DLD1 (cell line): ENCODE measurements around the gene PCCA.

Experiments
- in situ Hi-C: cut with HindIII; loops from 2 replicates; pipeline ENCODE4 v1.10.0; 2017; ENCODE audit warnings: low sequenced_read_pairs

PCCA gene

DNA sequence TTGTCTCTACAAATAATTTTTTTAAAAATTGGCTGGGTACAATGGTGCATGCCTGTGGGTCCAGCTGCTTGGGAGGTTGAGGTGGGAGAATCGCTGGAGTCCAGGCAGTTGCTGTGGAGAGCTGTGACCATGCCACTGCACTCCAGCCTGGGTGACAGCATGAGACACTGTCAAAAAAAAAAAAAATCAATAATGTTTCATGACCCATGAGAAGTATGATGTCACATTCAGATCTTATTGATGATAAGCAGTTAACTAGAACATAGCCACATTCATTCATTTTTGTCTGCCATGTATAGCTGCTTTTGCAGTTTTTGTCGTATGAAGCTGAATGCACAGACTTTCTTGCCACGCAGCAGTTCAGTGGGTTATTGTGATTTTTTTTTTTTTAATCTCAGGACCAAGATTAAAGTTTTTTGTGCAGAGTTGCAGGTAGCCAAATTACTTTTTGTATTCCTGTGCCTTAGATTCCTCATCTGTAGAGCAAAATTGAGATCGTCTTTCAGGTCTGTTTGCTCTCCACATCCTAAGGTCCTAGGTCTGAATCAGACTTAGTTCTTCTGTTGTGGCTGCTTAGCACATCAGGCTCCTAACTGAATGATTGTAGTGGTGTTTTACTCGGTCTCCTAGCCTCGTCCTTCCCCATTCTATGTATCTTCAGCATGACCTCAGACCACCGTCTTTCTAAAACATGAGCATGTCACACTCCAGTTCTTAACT is 354.5 kb downstream of the PCCA start:
- in situ Hi-C loops, result no loop called here

DNA sequence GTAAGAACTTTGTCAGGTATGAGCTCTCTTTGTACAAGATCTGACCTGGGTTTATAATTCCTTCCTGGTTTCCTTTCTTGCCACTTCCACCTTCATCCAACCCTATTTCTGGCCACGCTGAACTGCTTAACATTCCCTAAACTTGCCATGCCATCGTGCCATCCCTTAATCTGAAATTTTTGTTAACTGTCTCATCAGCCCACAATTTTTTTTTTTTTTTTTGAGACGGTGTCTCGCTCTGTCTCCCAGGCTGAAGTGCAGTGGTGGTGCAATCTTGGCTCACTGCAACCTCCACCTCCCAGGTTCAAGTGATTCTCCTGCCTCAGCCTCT is 355.1 kb downstream of the PCCA start:
- in situ Hi-C loops, result no loop called here

DNA sequence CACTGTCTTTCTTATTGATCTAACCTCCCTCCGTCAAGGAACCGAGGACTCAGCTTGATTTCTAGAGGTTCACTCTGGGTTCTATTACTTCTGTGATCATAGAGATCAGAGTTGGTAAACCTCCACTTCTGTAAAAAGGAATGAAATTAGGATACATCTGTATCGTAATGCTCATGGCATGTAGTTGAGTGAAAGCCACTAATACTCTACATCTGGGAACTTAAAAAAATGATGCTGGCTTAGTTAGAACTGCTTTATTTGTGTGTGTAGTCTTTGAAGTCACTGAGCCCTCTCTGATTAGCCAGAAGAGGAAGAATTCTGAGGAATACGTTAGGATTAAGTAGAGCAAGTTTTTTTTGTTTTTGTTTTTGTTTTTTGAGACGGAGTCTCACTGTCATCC is 358.9 kb downstream of the PCCA start:
- in situ Hi-C loops, result no loop called here

DNA sequence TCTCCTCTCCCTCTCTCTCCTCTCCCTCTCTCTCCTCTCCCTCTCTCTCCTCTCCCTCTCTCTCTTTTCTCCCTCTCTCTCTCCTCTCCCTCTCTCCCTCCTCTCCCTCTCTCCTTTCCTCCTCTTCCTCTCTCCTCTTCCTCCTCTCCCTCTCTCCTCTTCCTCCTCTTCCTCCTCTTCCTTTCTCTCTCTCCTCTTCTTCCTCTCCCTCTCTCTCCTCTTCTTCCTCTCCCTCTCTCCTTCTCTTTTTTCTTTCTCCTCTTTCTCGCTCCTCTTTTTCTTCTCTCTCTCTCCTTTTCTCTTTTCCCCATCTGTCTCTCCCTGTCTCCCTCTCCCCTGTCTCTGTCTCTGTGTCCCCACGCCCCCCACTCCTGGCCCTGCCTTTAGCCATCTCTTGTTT is 363.0 kb downstream of the PCCA start:
- in situ Hi-C loops, result no loop called here

DNA sequence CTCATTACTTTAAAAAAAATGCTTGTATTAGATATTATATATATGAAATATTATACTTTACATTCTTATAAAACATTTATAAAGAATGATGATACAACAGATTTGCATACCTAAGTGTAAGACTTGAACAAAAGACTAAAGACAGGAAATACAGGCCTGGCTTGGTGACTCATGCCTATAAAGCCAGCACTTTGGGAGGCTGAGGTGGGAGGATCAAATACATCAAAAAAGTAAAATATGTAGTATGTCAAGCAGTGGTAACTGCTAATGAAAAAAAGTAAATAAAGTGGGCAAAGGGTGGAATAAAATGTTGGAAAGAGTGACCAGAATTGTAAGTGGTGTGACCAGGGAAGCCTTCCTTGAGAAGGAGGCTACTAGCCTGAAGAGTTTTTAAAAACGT is 366.0 kb downstream of the PCCA start:
- in situ Hi-C loops, result no loop called here

DNA sequence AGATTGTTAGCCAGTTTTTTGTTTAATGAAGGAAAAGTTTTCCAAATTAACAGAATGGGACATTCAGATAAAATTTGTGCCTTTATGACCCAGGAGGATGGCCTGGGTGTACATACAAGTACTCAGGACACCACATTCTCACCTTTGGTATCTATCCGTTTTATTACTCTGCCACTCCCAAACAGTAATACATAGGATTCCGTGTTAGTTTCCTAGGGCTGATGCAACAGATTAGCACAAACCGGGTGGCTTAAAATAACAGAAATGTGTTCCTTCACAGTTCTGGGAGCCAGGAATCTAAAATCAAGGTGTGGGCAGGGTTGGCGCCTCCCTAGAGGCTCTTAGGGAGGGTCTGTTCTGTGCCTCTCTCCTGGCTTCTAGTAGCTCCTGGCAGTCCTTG is 369.8 kb downstream of the PCCA start:
- in situ Hi-C loops, result no loop called here

DNA sequence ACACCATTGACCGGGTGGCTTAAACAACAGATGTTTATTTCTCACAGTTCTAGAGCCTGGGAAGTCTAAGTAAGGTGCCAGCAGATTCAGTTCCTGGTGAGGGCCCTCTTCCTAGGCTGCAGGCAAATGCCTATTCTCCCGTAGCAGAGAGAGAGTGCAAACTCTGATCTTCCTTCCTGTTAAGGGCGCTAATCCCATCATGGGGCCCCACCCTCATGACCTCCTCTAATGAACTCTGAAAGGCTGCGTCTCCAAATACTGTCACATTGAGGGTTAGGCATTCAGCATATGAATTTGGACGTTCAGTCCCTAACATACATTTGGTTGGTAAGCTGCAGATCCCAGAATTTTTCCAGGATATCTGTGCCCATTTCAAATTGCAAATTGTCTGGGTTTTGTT is 370.9 kb downstream of the PCCA start:
- in situ Hi-C loops, result no loop called here

DNA sequence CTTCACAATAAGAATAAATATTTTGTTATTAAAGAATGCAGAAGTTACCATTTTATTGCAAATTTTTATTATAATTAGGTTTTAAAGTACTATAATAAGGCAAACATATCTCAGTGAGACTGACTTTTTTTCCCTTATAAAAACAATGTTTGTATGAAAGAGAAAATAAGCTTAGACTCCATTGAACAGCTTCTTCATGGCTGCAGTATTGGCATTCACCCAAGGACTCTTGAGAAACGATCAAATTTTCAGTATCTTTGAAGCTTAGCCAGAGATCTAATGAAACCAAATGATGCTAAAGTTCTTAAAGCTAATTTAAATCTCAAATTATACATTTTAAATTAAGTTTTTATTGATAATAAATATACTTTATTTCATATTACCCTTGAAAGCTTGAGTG is 371.4 kb downstream of the PCCA start:
- in situ Hi-C loops, result no loop called here

DNA sequence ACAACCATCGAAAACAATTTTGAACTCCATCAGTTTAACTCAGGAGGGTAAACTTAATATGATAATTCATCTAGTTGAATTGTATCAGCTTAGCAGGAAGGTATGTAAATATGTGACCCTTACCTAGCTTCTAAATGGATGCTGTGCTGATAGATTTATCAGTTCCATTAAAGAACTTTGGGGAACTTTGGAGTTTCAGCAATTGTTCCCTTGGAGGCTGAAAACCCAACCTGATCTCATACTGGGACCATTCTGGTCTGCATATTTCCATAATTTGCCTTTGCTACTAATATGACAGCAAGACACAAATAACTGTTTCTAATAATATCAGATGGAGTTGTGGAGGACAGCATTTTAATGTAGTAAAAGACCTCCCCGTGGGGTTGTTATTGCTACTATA is 371.9 kb downstream of the PCCA start:
- in situ Hi-C loops, result no loop called here

DNA sequence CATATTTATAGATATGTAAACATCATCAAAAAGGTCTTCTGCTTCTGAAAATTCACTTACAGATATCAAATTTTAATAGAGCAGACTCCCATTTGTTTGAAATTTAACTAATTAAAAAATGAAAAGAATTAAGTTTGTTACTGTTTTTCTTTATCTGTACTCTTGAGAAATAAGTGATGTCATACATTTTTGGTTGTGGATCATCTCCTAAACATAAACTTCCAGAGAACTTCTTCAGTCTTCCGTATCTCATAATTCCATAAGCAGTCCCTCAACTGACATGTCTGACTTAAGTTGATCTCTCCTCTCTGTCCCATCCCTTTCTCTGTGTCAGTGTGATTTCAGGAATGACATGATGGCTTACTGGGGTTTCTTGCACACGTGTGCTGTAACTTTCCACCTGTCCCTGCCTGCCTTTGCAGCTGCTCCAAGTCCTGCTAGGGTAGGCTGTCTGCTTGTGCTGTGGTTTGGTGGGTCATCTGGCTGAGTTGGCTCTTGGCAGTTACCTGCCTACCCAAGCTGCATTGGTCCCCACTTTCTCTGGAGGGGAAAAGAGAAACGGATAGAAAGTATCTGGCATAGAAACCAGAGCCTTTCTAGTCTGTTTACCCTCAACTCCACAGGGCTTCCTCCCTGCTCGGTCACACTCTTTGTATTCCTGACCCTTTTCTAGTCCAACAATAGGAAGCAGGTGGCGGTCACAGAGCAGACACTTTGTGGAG is 372.6 kb downstream of the PCCA start:
- in situ Hi-C loops, result no loop called here

DNA sequence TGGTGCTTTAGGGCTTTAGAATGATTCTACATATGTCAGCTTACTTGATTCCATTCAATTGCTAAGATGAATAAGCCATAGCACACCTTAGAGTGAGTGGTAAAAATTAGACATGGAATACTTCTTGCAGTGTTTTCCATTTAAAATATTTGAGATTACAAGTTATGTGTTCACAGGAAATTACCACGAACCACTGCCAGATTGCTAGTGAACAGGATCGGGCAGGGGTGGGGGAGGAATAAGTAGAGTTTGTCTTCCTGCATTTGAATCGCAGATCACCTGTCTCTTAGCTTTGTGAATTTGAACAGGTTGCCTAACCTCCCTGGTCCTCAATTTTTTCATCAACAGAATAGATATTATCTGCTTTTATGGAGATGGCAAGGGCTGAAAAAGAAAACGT is 375.1 kb downstream of the PCCA start:
- in situ Hi-C loops, result no loop called here

DNA sequence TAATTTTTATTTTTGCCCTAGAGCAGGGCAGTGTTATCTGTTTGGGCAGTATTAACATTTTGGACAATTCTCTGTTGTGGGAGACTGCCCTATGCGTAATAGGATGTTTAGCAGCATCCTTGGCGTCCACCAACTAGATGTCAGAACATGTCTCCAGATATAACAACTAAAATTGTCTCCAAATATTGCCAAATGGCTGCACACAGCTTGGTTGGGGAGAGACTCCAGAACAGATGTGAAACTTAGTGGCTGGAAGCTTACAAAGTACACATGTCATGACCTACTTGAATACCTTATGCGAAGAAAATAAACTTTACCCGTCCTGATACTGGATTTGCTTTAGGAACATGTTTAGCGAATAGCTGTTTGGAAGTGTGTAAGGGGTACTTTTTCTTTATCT is 376.7 kb downstream of the PCCA start:
- in situ Hi-C loops, result no loop called here

DNA sequence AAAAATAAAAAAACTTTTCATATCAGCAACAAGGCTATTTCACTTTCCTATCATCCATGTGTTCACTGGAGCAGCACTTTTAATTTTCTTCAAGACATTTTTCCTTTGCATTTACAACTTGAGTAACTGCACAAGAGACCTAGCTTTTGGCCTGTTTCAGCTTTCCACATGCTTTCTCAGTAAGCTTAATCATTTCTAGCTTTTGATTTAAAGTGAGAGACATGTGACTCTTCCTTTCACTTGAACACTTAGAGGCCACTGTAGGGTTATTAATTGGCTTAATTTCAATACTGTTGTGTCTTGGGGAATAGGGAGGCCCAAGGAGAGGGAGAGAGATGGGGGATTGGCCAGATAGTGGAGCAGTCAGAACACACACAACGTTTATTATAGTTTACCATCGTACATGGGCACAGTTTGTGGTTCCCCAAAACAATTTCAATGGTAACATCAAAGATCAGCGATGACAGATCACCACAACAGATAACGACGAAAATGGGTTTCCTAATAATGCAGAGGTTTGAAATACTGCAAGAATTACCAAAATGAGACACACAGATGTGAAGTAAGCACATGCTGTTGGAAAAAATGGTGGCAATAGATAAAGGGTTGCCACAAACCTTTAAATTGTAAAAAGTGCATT is 382.1 kb downstream of the PCCA start:
- in situ Hi-C loops, result no loop called here

DNA sequence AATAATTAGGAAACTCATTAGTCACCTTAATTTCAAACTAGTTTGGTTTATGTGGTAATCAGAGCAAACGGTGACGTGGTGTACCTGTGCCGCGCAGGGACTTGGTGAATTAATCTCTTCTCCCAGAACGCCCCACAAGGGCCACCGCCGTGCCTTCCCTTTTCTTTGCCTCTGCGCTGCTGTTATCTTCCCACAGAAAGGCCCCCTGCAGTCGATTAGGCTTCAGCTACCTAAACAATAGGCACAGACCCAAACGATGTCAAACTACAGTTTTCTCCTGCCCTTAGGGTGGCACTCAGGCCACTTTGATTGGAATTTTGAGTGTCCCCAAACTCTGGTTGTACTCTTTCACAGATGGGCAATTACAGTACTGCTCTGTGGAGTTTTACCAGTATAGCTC is 384.2 kb downstream of the PCCA start:
- in situ Hi-C loops, result no loop called here

DNA sequence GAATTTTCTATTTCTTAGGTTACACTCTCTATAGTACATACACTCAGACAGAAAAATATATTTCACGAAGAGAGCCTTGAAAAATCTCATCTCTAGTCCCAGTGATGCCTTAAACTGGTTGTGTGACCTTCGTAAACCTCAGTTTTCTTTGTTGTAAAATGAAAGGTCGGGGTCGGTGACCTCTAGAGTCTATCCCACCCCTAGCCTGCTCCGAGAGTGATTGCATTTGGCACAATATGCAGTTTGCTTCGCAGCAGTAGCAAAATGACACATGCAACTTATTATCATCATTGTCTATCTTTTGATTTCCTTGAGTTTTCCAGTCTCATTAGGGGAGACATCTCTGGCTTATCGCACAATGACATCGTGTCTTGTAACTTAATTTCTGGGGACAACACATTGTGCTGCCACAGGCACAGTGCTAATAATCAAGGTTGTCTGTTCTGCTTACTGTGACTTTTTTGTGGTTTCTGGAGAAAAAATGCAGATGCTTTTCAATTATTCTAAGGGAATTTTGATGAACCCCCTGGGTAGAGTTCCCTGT is 384.7 kb downstream of the PCCA start:
- in situ Hi-C loops, result no loop called here

DNA sequence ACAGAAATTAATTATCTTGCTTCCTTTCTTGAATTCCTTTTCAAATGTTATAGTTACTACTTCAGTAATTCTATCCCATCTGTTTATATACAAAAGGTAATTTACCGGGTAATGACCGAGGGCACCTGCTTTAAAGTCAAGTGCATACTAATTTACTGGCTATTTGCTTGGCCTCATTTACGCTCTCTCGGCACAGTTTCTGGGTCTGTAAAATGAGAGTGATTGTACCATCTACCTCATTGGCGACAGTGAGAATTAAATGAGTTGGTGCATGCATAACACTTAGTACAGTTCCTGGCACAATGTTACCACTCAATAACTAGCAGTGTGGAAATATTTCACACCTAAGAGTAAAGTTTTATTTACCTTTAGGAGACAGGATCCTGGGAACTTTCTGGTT is 388.1 kb downstream of the PCCA start:
- in situ Hi-C loops, result no loop called here

DNA sequence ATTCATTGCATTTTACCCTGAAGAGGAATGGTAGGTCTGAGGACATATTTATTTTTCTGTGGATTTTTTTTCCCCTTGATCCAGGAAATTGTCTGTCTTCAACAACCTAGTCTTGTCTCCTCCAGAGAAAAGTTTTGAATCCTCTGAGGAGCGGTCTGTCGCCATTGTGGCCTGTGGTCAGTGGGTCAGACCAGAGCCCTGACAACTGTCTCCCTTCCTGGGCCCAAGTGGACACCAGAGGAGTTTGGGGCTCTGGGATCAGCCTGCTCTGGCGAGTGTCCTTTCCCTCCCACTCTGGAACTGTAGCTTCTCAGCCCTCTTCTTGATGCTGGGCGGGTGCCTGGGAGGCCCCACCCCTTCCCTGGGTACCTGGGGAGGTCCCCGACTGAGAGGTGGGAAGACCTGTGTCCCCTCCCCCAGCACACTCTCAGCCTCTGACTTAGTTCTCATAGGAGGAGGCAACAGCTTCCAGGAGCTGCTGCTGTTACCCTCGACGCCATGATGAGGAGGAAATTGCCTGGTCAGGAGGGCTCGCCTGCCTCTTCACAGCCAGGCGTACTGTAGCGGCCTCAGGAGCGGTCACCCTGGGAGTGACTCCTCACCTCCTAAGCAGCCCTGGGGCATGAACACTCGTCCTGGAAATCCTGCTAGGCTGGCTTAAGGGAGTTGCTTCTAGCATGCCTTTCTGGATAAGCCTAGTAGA is 389.4 kb downstream of the PCCA start:
- in situ Hi-C loops, result no loop called here

DNA sequence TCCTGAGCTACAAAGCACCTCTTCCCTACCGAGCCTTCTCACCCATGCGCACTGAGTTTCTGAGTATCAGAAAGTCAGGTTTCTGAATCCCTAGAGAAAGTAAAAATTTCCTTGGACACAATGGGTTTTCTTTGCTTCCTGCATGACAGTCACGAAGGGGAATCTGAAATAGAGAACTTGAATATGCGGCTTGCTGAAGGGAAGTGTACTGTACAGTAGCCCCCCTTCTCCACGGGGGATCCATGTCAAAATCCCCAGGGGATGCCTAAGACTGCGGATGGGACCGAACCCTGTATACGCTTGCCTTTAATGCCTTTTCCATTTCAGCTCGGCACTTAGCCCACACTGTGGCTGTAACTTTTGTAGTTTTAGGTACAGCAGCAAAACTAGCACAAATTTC is 391.8 kb downstream of the PCCA start:
- in situ Hi-C loops, result no loop called here

DNA sequence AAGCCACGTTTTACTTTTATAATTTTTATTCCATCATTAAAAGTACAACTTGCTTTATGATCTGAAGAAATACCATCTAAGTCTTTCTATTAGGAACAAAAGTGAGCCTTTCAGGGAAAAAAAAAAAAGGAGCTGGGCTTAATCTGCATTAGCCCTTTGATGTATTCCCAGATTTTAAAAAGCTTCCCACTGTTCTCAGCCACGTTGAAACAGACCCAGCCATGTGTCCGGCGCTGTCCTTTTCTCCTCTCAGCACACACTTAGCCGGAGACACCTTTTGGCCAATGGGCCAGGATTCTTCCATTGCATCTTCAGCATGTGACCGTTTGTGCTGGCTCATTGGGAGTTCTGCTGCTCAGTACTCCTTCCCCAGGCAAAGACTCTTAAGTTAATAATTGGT is 394.2 kb downstream of the PCCA start:
- in situ Hi-C loops, result no loop called here

DNA sequence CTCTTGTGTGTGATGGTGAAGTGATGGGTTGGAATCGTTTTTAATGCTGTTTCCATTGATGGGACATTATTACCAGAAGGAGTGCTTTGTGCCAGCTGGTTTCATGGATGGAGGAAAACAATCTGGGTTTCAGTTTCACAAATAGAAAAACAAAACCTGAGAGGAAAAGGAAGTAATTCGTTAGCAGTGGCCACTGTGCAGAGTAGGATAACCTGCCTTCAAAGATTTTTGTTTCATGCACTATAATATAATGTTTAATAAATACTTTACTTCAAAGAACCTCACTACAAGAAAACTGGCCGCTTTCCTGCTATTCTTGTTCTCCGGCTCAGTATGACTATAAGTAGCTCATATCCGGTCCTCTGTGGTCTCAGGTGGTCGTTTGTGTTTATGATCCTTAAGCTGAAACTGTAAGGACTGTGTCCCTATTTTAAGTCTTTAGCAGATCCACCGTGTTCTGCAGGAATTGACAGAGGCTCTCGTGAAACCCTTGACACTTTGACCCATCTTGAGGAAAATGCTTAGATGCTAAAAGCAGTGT is 395.0 kb downstream of the PCCA start:
- in situ Hi-C loops, result no loop called here

DNA sequence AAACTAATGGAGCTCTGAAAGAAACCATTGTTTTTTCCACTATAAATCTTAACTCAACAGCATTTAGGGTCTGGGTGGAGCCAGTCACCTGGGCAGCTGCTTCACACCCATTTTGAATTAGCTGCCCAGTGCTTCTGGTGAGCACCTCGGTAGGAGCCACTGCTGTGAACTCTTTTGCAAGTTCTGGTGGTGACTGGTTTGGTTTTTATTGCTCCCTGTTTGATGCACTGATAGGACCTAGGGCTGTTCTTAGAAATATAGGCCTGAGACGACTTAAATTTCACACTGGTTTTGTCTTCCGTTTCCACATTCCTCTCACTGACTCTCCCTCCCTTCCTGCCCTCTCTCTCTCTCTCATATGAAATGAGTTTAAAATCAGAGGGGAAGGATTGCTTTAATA is 395.8 kb downstream of the PCCA start:
- in situ Hi-C loops, result no loop called here
